ENCODE measurements around the gene HCN2. TPM values are rescaled to one million over a fixed set of nuclear protein-coding genes. Genes with fewer than 3 reads are reported as not detected.

HCN2 gene
- total RNA-seq, 1 experiment from 2014 or later: 9.2 TPM

DNA sequence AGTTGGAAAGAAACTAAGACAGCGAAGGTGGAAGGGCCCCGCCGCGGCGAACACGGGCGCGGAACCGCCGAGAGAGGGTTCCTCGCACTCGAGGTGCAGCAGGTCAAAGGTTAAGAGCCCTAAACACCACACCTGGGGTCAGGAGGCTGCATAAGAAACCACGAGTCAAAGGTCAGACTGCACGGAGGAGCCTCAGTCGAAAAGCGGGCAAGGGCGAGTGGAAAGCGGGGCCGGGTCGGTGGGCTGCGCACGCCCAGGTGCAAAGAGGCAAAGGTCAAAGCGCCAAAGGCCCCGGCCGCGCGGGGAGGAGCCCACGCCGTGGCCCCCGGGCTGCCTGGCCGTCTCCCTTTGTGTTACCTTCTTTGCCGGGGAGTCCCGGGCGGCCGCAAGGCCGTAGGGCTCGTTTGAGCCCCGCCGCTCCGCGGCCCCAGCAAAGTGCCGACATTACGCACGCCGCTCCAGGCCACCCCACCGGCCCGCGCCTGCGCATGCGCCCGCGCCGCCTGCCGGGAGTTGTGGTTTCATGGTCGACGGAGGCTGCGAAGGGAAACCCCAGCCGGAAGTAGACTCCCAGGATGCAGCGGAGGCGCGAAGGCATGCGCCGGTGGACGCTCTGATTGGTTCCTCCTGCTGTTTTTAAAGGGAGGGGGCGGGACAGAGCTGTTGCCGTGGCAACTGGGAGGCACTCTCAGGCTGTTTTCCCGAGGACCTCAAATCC lies 43.5 kb downstream of the HCN2 start, which contains the start of gene POLRMT:
Gene POLRMT (minus strand): TSS at position 470 of the 718 bp plus-strand sequence. CDS start 25 bp downstream, at position 445.
- H3K27me3 Mint-ChIP-seq (ENCODE audit: low read depth): peaks cover 13% of the 10 kb centered on the region
- ChIA-PET CTCF (interaction anchor here (0.8 to 1.4 kb wide), 5 partner anchors 17 to 108 kb away, joined by 3 to 4 read pairs (median 3); no protein-coding TSS in a partner anchor), POLR2A (no interaction called here)
- DNase-seq (ENCODE audit: low spot score): peak; percentile 97
- H3K4me3 Mint-ChIP-seq: peak within 1 kb of the TSS; percentile 87
- peaks cover 20% of the 10 kb centered on the region for H3K36me3 Mint-ChIP-seq
- no peak for TF ChIP-seq TP53 (CRISPR knock-in tag; IDR thresholded peaks at IDR 0.05)
- TF ChIP-seq NFYB (CRISPR knock-in tag; conservative IDR thresholded peaks at IDR 0.05; ENCODE audit: low read depth): peak; percentile 83
- peak; percentile 59; the same call in 1 of the 2 replicates for TF ChIP-seq TEAD1 (CRISPR knock-in tag; IDR thresholded peaks at IDR 0.05)
- no peak for TF ChIP-seq NR1H2 (CRISPR knock-in tag; IDR thresholded peaks at IDR 0.05)
- TF ChIP-seq TCF7 (CRISPR knock-in tag; IDR thresholded peaks at IDR 0.05; ENCODE audit: low read depth): no peak
- TF ChIP-seq, protein P1, sequence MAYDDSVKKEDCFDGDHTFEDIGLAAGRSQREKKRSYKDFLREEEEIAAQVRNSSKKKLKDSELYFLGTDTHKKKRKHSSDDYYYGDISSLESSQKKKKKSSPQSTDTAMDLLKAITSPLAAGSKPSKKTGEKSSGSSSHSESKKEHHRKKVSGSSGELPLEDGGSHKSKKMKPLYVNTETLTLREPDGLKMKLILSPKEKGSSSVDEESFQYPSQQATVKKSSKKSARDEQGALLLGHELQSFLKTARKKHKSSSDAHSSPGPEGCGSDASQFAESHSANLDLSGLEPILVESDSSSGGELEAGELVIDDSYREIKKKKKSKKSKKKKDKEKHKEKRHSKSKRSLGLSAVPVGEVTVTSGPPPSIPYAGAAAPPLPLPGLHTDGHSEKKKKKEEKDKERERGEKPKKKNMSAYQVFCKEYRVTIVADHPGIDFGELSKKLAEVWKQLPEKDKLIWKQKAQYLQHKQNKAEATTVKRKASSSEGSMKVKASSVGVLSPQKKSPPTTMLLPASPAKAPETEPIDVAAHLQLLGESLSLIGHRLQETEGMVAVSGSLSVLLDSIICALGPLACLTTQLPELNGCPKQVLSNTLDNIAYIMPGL (CRISPR knock-in tag; IDR thresholded peaks at IDR 0.05): 0 out of 2 replicates have a peak, but pooled peaks have one; percentile 34
- no peak for TF ChIP-seq PRRX2 (CRISPR knock-in tag; IDR thresholded peaks at IDR 0.05)
- TF ChIP-seq NR2C2 (CRISPR knock-in tag; IDR thresholded peaks at IDR 0.05): 0 out of 2 replicates have a peak, but pooled peaks have one; percentile 38
- no peak for TF ChIP-seq SMAD3 (CRISPR knock-in tag; IDR thresholded peaks at IDR 0.05; ENCODE audit: borderline replicate concordance)
- TF ChIP-seq, protein P2, sequence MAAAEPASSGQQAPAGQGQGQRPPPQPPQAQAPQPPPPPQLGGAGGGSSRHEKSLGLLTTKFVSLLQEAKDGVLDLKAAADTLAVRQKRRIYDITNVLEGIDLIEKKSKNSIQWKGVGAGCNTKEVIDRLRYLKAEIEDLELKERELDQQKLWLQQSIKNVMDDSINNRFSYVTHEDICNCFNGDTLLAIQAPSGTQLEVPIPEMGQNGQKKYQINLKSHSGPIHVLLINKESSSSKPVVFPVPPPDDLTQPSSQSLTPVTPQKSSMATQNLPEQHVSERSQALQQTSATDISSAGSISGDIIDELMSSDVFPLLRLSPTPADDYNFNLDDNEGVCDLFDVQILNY (CRISPR knock-in tag; IDR thresholded peaks at IDR 0.05): 0 out of 2 replicates have a peak, but pooled peaks have one; percentile 84
- TF ChIP-seq CBFB (CRISPR knock-in tag; IDR thresholded peaks at IDR 0.05; ENCODE audit: low read depth): no peak
- no peak for TF ChIP-seq JUN (CRISPR knock-in tag; IDR thresholded peaks at IDR 0.05)
- TF ChIP-seq, protein P3, sequence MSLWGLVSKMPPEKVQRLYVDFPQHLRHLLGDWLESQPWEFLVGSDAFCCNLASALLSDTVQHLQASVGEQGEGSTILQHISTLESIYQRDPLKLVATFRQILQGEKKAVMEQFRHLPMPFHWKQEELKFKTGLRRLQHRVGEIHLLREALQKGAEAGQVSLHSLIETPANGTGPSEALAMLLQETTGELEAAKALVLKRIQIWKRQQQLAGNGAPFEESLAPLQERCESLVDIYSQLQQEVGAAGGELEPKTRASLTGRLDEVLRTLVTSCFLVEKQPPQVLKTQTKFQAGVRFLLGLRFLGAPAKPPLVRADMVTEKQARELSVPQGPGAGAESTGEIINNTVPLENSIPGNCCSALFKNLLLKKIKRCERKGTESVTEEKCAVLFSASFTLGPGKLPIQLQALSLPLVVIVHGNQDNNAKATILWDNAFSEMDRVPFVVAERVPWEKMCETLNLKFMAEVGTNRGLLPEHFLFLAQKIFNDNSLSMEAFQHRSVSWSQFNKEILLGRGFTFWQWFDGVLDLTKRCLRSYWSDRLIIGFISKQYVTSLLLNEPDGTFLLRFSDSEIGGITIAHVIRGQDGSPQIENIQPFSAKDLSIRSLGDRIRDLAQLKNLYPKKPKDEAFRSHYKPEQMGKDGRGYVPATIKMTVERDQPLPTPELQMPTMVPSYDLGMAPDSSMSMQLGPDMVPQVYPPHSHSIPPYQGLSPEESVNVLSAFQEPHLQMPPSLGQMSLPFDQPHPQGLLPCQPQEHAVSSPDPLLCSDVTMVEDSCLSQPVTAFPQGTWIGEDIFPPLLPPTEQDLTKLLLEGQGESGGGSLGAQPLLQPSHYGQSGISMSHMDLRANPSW (CRISPR knock-in tag; conservative IDR thresholded peaks at IDR 0.05; ENCODE audit: low read depth): no peak
- TF ChIP-seq, protein P4, sequence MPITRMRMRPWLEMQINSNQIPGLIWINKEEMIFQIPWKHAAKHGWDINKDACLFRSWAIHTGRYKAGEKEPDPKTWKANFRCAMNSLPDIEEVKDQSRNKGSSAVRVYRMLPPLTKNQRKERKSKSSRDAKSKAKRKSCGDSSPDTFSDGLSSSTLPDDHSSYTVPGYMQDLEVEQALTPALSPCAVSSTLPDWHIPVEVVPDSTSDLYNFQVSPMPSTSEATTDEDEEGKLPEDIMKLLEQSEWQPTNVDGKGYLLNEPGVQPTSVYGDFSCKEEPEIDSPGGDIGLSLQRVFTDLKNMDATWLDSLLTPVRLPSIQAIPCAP (CRISPR knock-in tag; IDR thresholded peaks at IDR 0.05): no peak
- peak; percentile 71 for TF ChIP-seq FOXK1 (CRISPR knock-in tag; IDR thresholded peaks at IDR 0.05)
- TF ChIP-seq, protein P5, sequence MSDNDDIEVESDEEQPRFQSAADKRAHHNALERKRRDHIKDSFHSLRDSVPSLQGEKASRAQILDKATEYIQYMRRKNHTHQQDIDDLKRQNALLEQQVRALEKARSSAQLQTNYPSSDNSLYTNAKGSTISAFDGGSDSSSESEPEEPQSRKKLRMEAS (CRISPR knock-in tag; IDR thresholded peaks at IDR 0.05): peak; percentile 82
- peak; percentile 65; the same call in 1 of the 2 replicates for TF ChIP-seq SP1 (CRISPR knock-in tag; conservative IDR thresholded peaks at IDR 0.05)
- TF ChIP-seq ETV6 (CRISPR knock-in tag; IDR thresholded peaks at IDR 0.05): 0 out of 2 replicates have a peak, but pooled peaks have one; percentile 52
- no peak for TF ChIP-seq ZNF423 (CRISPR knock-in tag; IDR thresholded peaks at IDR 0.05)
- TF ChIP-seq GABPB1 (CRISPR knock-in tag; IDR thresholded peaks at IDR 0.05): peak; percentile 76
- TF ChIP-seq ATF1 (CRISPR knock-in tag; IDR thresholded peaks at IDR 0.05): no peak
- H3K9me3 Mint-ChIP-seq: peaks cover 4% of the 10 kb centered on the region; the same call in 1 of the 2 replicates
- peak within 1 kb of the TSS; percentile 84 for H3K27ac Mint-ChIP-seq
- ATAC-seq: peak; percentile 92
- H3K4me1 Mint-ChIP-seq: peaks cover 13% of the 10 kb centered on the region

Measured in WTC11 (cell line).